H9 (cell line): ENCODE measurements around the gene TMCO4. TPM values are rescaled to one million over a fixed set of nuclear protein-coding genes. Genes with fewer than 3 reads are reported as not detected.

Source experiments
- DNase-seq: peaks from one replicate; pipeline ENCODE4 v3.0.0-alpha.2; 2017
- H2AFZ ChIP-seq: one replicate; pipeline ENCODE4 v1.6.1; 2013; ENCODE audit warnings: mild to moderate bottlenecking, low read length, control low read depth, moderate library complexity
- H2AK5ac ChIP-seq: 2 replicates; pipeline ENCODE4 v1.6.1; 2013; ENCODE audit warnings: low read length, control low read depth, mixed read lengths; ENCODE audit not compliant: insufficient read length
- H2BK120ac ChIP-seq: one replicate; pipeline ENCODE4 v1.6.1; 2013; ENCODE audit warnings: low read depth, mild to moderate bottlenecking, low read length, control low read depth, inconsistent platforms; ENCODE audit not compliant: poor library complexity, severe bottlenecking
- H2BK12ac ChIP-seq: 2 replicates; pipeline ENCODE4 v1.6.1; 2013; ENCODE audit warnings: low read length, control low read depth, mixed read lengths, low read depth; ENCODE audit not compliant: insufficient read length
- H2BK15ac ChIP-seq: 2 replicates; pipeline ENCODE4 v1.6.1; 2013; ENCODE audit warnings: low read depth, low read length, control low read depth
- H2BK20ac ChIP-seq: one replicate; pipeline ENCODE4 v1.6.1; 2013; ENCODE audit warnings: low read depth, mild to moderate bottlenecking, low read length, control low read depth, inconsistent platforms; ENCODE audit not compliant: poor library complexity, severe bottlenecking
- H2BK5ac ChIP-seq: 2 replicates; pipeline ENCODE4 v1.6.1; 2013; ENCODE audit warnings: low read length, control low read depth, mixed read lengths; ENCODE audit not compliant: insufficient read length
- H3K14ac ChIP-seq: 2 replicates; pipeline ENCODE4 v1.6.1; 2013; ENCODE audit warnings: low read length, control low read depth; ENCODE audit not compliant: insufficient read depth
- H3K18ac ChIP-seq: 2 replicates; pipeline ENCODE4 v1.6.1; 2013; ENCODE audit warnings: low read depth, mild to moderate bottlenecking, mixed read lengths, low read length, control low read depth; ENCODE audit not compliant: insufficient read length
- H3K23ac ChIP-seq: 2 replicates; pipeline ENCODE4 v1.6.1; 2013; ENCODE audit warnings: low read length, control low read depth, mixed read lengths, low read depth; ENCODE audit not compliant: insufficient read length
- H3K23me2 ChIP-seq: 2 replicates; pipeline ENCODE4 v1.6.1; 2013; ENCODE audit warnings: low read depth, mild to moderate bottlenecking, mixed read lengths, low read length, control low read depth; ENCODE audit not compliant: insufficient read length, poor library complexity, severe bottlenecking
- H3K27ac ChIP-seq: 2 replicates; pipeline ENCODE4 v1.5.1; 2013; ENCODE audit warnings: low read length, control low read depth, mixed read lengths, low read depth; ENCODE audit not compliant: insufficient read length
- H3K27me3 ChIP-seq: 2 replicates; pipeline ENCODE4 v1.6.1; 2013; ENCODE audit warnings: low read length, control low read depth, inconsistent platforms; ENCODE audit not compliant: insufficient read depth
- H3K4ac ChIP-seq: 2 replicates; pipeline ENCODE4 v1.6.1; 2013; ENCODE audit warnings: low read depth, mild to moderate bottlenecking, control low read depth, inconsistent platforms, low read length, moderate library complexity
- H3K4me1 ChIP-seq: 2 replicates; pipeline ENCODE4 v1.6.1; 2013; ENCODE audit warnings: low read length, control low read depth, inconsistent platforms; ENCODE audit not compliant: insufficient read depth
- H3K4me2 ChIP-seq: 2 replicates; pipeline ENCODE4 v1.6.1; 2013; ENCODE audit warnings: low read length, control low read depth, mixed read lengths; ENCODE audit not compliant: insufficient read length, insufficient read depth
- H3K56ac ChIP-seq: 2 replicates; pipeline ENCODE4 v1.6.1; 2013; ENCODE audit warnings: low read depth, mild to moderate bottlenecking, mixed read lengths, low read length, control low read depth; ENCODE audit not compliant: insufficient read length
- H3K79me1 ChIP-seq: 2 replicates; pipeline ENCODE4 v1.6.1; 2013; ENCODE audit warnings: low read depth, mild to moderate bottlenecking, moderate library complexity, low read length, control low read depth, inconsistent platforms; ENCODE audit not compliant: insufficient read depth, poor library complexity, severe bottlenecking
- H3K79me2 ChIP-seq: 2 replicates; pipeline ENCODE4 v1.6.1; 2013; ENCODE audit warnings: low read length, control low read depth, inconsistent platforms; ENCODE audit not compliant: insufficient read depth
- H3K9ac ChIP-seq: 2 replicates; pipeline ENCODE4 v1.6.1; 2013; ENCODE audit warnings: low read length, control low read depth, mixed read lengths; ENCODE audit not compliant: insufficient read length; ENCODE audit errors: extremely low read depth
- H3K9me3 ChIP-seq: one replicate; pipeline ENCODE4 v1.6.1; 2013; ENCODE audit warnings: low read depth, low read length, inconsistent platforms; ENCODE audit not compliant: control insufficient read depth
- H3T11ph ChIP-seq: one replicate; pipeline ENCODE4 v1.6.1; 2013; ENCODE audit warnings: mild to moderate bottlenecking, low read length, control low read depth, inconsistent platforms
- H4K20me1 ChIP-seq: one replicate; pipeline ENCODE4 v1.6.1; 2013; ENCODE audit not compliant: control insufficient read depth, insufficient read length, insufficient read depth
- H4K5ac ChIP-seq: 2 replicates; pipeline ENCODE4 v1.6.1; 2013; ENCODE audit warnings: low read depth, mild to moderate bottlenecking, mixed read lengths, low read length, control low read depth; ENCODE audit not compliant: insufficient read length
- H4K8ac ChIP-seq: replicated peaks from 2 replicates; pipeline ENCODE4 v1.6.1; 2013; ENCODE audit warnings: low read length, control low read depth, mixed read lengths, low read depth; ENCODE audit not compliant: insufficient read length
- H4K91ac ChIP-seq: 2 replicates; pipeline ENCODE4 v1.6.1; 2013; ENCODE audit warnings: low read depth, mild to moderate bottlenecking, moderate library complexity, mixed read lengths, low read length, control low read depth; ENCODE audit not compliant: insufficient read length
- H3K27ac Mint-ChIP-seq, 3 experiments: 2 replicates in 2 of 3; 3 replicates in 1 of 3; pipeline ENCODE4 v1.8.0; 2020 to 2021; ENCODE audit warnings: mixed read lengths in 3 of 3, mild to moderate bottlenecking in 1 of 3, moderate library complexity in 1 of 3
- H3K27me3 Mint-ChIP-seq: 2 replicates; pipeline ENCODE4 v1.8.0; 2021; ENCODE audit warnings: low read depth, mild to moderate bottlenecking, moderate library complexity, mixed read lengths
- H3K36me3 Mint-ChIP-seq, 3 experiments: 2 replicates in 2 of 3; 3 replicates in 1 of 3; pipeline ENCODE4 v1.8.0; 2020 to 2021; ENCODE audit warnings: low read depth in 3 of 3, mixed read lengths in 3 of 3; ENCODE audit not compliant: insufficient read depth in 1 of 3
- H3K4me1 Mint-ChIP-seq, 2 experiments: 2 replicates each; pipeline ENCODE4 v1.8.0; 2020; ENCODE audit warnings: mixed read lengths in 2 of 2
- H3K4me3 Mint-ChIP-seq, 2 experiments: 2 replicates in 1 of 2; 3 replicates in 1 of 2; pipeline ENCODE4 v1.8.0; 2020 to 2021; ENCODE audit warnings: mild to moderate bottlenecking in 2 of 2, mixed read lengths in 2 of 2, moderate library complexity in 1 of 2
- H3K9me3 Mint-ChIP-seq, 2 experiments: 2 replicates in 1 of 2; 3 replicates in 1 of 2; pipeline ENCODE4 v1.8.0; 2020; ENCODE audit warnings: mild to moderate bottlenecking in 2 of 2, mixed read lengths in 2 of 2, moderate library complexity in 1 of 2
- WGBS: extraction: QIAGEN DNeasy Blood & Tissue Kit; methylation state at CpG from one replicate; pipeline ENCODE4 v1.1.7; 2013; ENCODE audit warnings: missing lambda C conversion rate, low lambda C conversion rate, mixed read lengths; ENCODE audit not compliant: insufficient read length; ENCODE audit errors: extremely low coverage; 5-methylcytosine and 5-hydroxymethylcytosine counted together
- total RNA-seq: library from RNA; stranded (reverse); gene quantifications from 2 replicates; pipeline ENCODE4 v1.2.1, GENCODE V29; 2021
- TF ChIP-seq, protein P1 (sequence below): fragments of 200-600 bp; sonication (generic); conservative IDR thresholded peaks from 3 replicates; pipeline ENCODE4 v1.8.0; 2021; ENCODE audit warnings: antibody characterized with exemption, mild to moderate bottlenecking

The TMCO4 gene
- total RNA-seq, 1 experiment from 2014 or later, result 4.0 TPM

DNA sequence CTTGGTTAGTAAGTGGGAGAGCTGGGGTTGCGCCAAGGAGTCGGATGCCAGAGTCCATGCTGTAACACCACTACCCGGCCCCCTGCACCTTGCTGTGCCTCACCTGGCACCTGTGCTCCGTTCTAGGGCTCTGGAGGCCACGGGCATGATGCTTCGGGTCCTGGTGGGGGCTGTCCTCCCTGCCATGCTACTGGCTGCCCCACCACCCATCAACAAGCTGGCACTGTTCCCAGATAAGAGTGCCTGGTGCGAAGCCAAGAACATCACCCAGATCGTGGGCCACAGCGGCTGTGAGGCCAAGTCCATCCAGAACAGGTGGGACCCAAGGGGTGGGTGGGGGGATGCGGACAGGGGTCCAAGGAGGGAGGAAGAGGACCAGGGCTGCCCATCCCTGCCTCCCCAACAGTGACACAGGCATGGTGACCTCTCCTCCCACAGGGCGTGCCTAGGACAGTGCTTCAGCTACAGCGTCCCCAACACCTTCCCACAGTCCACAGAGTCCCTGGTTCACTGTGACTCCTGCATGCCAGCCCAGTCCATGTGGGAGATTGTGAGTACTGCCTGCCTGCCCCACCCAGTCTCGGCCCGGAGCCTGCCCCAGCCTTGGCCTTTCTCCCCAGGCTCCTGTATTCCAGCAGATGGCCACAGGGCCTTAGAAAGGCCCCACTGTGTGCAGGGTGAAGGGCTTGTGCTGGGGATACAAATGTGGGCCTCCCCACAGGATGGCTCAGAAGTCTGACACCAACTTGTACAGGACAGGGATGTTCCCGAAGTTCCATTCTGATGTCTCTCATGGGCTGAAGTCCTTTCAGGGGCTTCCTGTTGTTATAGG, 144.6 kb downstream of the TMCO4 start:
- no peak overlapping the region; a peak in 1 of 5 replicates for H3K4me3 Mint-ChIP-seq
- Histone ChIP-seq H3K27ac (no peak overlapping the region), H4K8ac (no peak overlapping the region), H2BK20ac (no peak overlapping the region), H3K9ac (no peak overlapping the region), H3K18ac (peak overlapping the region; percentile 16), H3K14ac (no peak overlapping the region), H3K9me3 (no peaks in the 10 kb centered on the region), H3K4me2 (no peak overlapping the region), H3K27me3 (peaks cover 2% of the 10 kb centered on the region; the same call in 1 of the 2 replicates), H3K79me1 (no peaks in the 10 kb centered on the region), H3K23me2 (no peaks in the 10 kb centered on the region), H3T11ph (no peak overlapping the region), H3K23ac (no peak overlapping the region), H3K79me2 (no peaks in the 10 kb centered on the region), H4K5ac (no peak overlapping the region), H3K4me1 (no peaks in the 10 kb centered on the region), H2BK120ac (no peak overlapping the region), H3K4ac (no peak overlapping the region; the same call in 1 of the 2 replicates), H2AK5ac (peak overlapping the region; percentile 24), H2BK15ac (no peak overlapping the region), H2BK5ac (no peak overlapping the region), H4K91ac (no peak overlapping the region), H2AFZ (no peak overlapping the region), H3K56ac (no peak overlapping the region), H2BK12ac (no peak overlapping the region), H4K20me1 (no peaks in the 10 kb centered on the region)
- DNase-seq, result no peak
- H3K4me1 Mint-ChIP-seq, result peaks cover 19 to 34% of the 10 kb centered on the region in 2 experiments
- 0 out of 2 replicates have a peak, but pooled peaks cover 2% of the 10 kb centered on the region for H3K27me3 Mint-ChIP-seq
- TF ChIP-seq, protein P1, sequence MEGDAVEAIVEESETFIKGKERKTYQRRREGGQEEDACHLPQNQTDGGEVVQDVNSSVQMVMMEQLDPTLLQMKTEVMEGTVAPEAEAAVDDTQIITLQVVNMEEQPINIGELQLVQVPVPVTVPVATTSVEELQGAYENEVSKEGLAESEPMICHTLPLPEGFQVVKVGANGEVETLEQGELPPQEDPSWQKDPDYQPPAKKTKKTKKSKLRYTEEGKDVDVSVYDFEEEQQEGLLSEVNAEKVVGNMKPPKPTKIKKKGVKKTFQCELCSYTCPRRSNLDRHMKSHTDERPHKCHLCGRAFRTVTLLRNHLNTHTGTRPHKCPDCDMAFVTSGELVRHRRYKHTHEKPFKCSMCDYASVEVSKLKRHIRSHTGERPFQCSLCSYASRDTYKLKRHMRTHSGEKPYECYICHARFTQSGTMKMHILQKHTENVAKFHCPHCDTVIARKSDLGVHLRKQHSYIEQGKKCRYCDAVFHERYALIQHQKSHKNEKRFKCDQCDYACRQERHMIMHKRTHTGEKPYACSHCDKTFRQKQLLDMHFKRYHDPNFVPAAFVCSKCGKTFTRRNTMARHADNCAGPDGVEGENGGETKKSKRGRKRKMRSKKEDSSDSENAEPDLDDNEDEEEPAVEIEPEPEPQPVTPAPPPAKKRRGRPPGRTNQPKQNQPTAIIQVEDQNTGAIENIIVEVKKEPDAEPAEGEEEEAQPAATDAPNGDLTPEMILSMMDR, result no peak
- H3K27ac Mint-ChIP-seq, result peak overlapping the region in 1 of 3 experiments; percentile 98; a peak in 1 of 7 replicates
- H3K36me3 Mint-ChIP-seq, result no peaks in the 10 kb centered on the region
- WGBS, result no CpG with 5 or more reads among the region's 15 CpGs
- no peaks in the 10 kb centered on the region for H3K9me3 Mint-ChIP-seq
